GM10266 (cell line): ENCODE measurements around the gene RASAL2.

ENCODE experiments used
- DNase-seq: peaks from one replicate; pipeline ENCODE4 v3.0.0; 2012; ENCODE audit errors: extremely low spot score
- TF ChIP-seq, protein P1 (sequence below): IDR thresholded peaks from 2 replicates; pipeline ENCODE4 v1.5.1; 2012; ENCODE audit warnings: mild to moderate bottlenecking, low read depth; ENCODE audit not compliant: control insufficient read depth, insufficient read depth; ENCODE audit errors: missing control alignments

The RASAL2 gene

DNA sequence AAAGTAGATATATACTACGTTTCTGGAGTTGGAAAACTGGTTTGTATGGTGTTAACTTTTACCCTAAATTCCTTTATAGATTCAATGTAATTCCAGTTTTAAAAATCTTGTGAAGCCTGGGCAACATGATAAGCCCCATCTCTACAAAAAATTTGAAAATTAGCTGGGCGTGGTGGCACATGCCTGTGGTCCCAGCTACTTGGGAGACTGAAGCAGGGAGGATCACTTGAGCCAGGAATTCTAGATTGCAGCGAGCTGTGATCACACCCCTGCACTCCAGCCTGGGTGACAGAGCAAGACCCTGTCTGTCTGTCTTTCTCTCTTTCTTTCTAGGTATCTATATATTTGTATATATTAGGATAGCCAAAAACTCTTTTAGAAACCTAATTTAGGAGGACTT, 260.9 kb downstream of the RASAL2 start:
- DNase-seq: no peak
- TF ChIP-seq, protein P1, sequence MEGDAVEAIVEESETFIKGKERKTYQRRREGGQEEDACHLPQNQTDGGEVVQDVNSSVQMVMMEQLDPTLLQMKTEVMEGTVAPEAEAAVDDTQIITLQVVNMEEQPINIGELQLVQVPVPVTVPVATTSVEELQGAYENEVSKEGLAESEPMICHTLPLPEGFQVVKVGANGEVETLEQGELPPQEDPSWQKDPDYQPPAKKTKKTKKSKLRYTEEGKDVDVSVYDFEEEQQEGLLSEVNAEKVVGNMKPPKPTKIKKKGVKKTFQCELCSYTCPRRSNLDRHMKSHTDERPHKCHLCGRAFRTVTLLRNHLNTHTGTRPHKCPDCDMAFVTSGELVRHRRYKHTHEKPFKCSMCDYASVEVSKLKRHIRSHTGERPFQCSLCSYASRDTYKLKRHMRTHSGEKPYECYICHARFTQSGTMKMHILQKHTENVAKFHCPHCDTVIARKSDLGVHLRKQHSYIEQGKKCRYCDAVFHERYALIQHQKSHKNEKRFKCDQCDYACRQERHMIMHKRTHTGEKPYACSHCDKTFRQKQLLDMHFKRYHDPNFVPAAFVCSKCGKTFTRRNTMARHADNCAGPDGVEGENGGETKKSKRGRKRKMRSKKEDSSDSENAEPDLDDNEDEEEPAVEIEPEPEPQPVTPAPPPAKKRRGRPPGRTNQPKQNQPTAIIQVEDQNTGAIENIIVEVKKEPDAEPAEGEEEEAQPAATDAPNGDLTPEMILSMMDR: no peak

DNA sequence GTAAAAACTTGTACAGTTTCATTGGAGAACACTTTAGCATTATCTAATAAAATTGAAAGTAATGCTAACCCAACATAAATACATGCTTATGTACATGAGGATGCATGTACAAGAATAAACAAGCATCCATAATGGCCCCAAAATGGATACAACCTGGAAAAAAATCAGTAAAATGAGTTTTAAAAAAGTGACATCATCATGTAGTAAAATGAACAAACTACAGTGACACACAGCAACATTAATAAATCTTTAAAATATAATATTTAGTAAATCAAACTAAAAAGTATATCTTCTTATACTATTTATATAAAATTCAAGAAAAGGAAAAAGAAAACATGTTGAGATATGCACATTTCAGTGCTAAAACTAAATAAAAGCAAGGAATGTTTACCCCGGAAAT, 262.4 kb downstream of the RASAL2 start:
- DNase-seq: no peak
- TF ChIP-seq, protein P1: no peak

DNA sequence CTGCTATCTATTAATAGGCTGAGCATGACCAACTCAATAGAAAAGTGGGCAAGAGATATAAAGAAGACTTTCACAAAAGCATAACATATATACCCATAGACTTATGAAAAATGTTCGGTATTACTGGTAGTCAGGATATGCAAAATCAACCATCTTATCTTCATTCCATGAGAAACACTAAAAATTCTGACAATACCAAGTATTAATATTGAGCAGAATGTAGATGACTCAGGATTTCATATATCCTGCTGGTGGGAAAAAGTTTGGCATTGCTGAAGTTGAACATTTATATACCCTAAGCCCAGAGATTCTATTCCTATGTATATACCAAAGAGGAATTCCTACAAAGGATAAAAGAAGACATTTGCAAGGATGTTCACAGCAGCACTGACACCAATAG, 264.6 kb downstream of the RASAL2 start:
- DNase-seq: no peak
- TF ChIP-seq, protein P1: no peak

DNA sequence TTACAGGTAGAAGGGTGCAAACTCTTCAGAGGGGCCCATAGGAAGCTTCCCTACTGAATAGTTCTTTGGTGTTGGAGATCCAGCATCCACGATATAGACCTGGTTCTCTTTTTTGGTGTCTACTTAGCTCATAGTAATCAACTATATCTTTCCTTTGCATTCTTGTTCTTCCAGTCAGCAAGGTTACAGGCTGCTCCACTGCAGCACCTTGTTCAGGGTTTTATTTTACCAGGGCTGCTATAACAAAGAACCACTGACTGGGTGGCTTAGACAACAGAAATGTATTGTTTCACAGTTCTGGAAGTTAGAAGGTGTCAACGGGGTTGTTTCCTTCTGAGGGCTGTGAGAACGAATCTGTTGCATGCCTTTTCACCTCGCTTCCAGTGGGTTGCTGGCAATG, 266.5 kb downstream of the RASAL2 start:
- TF ChIP-seq, protein P1: no peak
- DNase-seq: no peak

DNA sequence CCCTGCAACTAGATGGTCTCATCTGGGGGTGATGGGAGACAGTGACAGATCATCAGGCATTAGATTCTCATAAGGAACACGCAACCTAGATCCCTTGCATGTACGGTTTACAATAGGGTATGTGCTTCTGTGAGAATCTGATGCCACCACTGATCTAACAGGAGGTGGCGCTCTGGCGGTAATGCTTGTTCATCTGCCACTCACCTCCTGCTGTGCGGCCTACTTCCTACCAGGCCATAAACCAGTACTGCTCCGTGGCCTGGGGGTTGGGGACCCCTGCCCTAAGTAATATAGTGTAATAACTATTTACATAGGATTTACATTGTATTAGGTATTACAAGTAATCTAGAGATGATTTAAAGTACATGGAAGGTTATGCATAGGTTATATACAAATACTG, 267.9 kb downstream of the RASAL2 start:
- no peak for DNase-seq
- TF ChIP-seq, protein P1: peak; percentile 39

DNA sequence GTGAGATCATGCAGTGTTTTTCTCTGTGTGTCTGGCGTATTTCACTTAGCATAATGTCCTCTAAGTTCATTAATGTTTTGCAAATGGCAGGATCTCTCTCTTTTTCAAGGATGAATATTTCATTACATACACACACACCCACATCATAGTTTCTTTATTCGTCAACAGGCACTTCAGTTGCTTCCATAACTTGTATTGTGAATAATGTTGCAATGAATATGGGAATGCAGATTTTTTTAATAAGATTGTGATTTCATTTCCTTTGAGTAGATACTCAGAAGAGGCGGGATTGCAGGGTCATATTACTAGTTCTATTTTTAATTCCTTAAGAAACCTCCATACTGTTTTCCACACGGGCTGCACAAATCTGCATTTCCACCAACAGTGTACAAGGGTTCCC, 268.8 kb downstream of the RASAL2 start:
- DNase-seq: no peak
- TF ChIP-seq, protein P1: no peak

DNA sequence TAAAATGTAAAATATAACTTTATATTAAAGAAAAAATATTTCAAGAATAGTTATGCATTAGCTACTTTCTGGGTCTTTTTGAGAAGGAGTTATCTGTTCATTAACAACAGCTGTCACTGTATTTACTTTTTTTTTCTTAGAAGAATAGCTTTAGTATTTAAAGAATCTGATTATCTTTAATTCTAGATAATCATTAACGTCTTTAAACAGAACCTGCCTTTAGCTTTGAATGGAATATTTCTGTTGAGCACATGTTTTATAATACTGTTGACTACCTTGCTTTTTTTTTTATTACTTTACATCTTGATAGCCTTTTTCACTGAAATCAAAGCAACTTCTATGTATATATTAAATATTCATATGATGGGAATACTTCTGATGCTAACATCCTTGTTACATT, 270.9 kb downstream of the RASAL2 start:
- TF ChIP-seq, protein P1: no peak
- DNase-seq: no peak

DNA sequence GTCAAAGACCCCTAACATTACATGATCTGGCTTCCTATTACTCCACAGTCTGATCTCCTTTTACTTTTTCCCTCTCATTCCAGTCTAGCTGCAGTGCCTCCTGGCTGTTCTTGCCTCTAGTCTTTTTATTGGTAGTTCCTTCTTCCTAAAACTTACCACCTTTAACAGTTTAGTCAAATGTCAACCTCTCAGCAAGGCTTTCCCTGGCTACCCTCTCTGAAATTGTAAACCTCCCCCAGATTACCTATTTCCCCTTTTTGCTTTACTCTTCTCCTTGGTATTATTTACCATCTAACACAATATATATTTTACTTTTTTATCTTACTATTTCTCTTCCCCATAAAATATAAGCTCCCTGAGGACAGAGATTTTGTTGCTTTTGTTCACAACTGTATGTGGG, 273.2 kb downstream of the RASAL2 start:
- TF ChIP-seq, protein P1: no peak
- DNase-seq: no peak
